Kasumi-1 (cell line): ENCODE measurements around the gene SLC13A2.

Experiments
- DNase-seq, 2 experiments: peaks; one replicate each; lab custom pipeline; 2025; lab: John Stamatoyannopoulos, UW

Gene SLC13A2

GRCh38 chr17:28493460-28493859 is 20.0 kb downstream of the SLC13A2 start:
- no peak for DNase-seq

- peak; percentile 57 to 68 for DNase-seq
Measured at GRCh38 chr17:28494445-28495188, 21.2 kb downstream of the SLC13A2 start.

- no peak for DNase-seq
Measured at GRCh38 chr17:28495635-28496034, 22.2 kb downstream of the SLC13A2 start.

GRCh38 chr17:28497931-28498330 is 24.5 kb downstream of the SLC13A2 start:
- DNase-seq: no peak

- no peak for DNase-seq
Measured at GRCh38 chr17:28498652-28499363, 25.4 kb downstream of the SLC13A2 start.

GRCh38 chr17:28499364-28499664 is 25.9 kb downstream of the SLC13A2 start:
- no peak for DNase-seq

- DNase-seq: no peak
Measured at GRCh38 chr17:28499684-28500357, 26.4 kb downstream of the SLC13A2 start.

- DNase-seq: no peak
Measured at GRCh38 chr17:28500712-28501379, 27.4 kb downstream of the SLC13A2 start.

- DNase-seq: no peak
Measured at GRCh38 chr17:28501421-28502284, 28.2 kb downstream of the SLC13A2 start.

- no peak for DNase-seq
Measured at GRCh38 chr17:28503420-28503819, 30.0 kb downstream of the SLC13A2 start.

GRCh38 chr17:28505986-28506665 is 32.7 kb downstream of the SLC13A2 start, which contains the start of gene FOXN1:
TSS of gene FOXN1 (plus strand) at chr17:28506348. CDS start at chr17:28523970, 17,622 bp downstream.
- no peak for DNase-seq

- no peak for DNase-seq
Measured at GRCh38 chr17:28506763-28507487, 33.5 kb downstream of the SLC13A2 start.

GRCh38 chr17:28507567-28508203 is 34.2 kb downstream of the SLC13A2 start:
- no peak for DNase-seq

GRCh38 chr17:28508211-28508724 is 34.8 kb downstream of the SLC13A2 start:
- DNase-seq: no peak

GRCh38 chr17:28509789-28510188 is 36.3 kb downstream of the SLC13A2 start:
- peak; percentile 2 to 15 for DNase-seq

GRCh38 chr17:28511858-28512461 is 38.5 kb downstream of the SLC13A2 start:
- DNase-seq: no peak

- no peak for DNase-seq
Measured at GRCh38 chr17:28513476-28513875, 40.0 kb downstream of the SLC13A2 start.

GRCh38 chr17:28514561-28515002 is 41.1 kb downstream of the SLC13A2 start:
- DNase-seq: no peak

- DNase-seq: no peak
Measured at GRCh38 chr17:28515518-28515917, 42.1 kb downstream of the SLC13A2 start.
